GM20000 (cell line): ENCODE results near the gene SHC3.
"Not testable (repeated sequence)": the region's sequence is repeated elsewhere in the genome, so short reads cannot be mapped to it uniquely, and the experiment has no call there.

Experiments
- DNase-seq: peaks from one replicate; pipeline ENCODE4 v3.0.0; 2012; ENCODE audit warnings: low spot score
- CTCF ChIP-seq: IDR thresholded peaks from 2 replicates; pipeline ENCODE4 v1.5.1; 2012; ENCODE audit warnings: mild to moderate bottlenecking, control low read depth; ENCODE audit errors: extremely low read depth, missing control alignments

The SHC3 gene

DNA sequence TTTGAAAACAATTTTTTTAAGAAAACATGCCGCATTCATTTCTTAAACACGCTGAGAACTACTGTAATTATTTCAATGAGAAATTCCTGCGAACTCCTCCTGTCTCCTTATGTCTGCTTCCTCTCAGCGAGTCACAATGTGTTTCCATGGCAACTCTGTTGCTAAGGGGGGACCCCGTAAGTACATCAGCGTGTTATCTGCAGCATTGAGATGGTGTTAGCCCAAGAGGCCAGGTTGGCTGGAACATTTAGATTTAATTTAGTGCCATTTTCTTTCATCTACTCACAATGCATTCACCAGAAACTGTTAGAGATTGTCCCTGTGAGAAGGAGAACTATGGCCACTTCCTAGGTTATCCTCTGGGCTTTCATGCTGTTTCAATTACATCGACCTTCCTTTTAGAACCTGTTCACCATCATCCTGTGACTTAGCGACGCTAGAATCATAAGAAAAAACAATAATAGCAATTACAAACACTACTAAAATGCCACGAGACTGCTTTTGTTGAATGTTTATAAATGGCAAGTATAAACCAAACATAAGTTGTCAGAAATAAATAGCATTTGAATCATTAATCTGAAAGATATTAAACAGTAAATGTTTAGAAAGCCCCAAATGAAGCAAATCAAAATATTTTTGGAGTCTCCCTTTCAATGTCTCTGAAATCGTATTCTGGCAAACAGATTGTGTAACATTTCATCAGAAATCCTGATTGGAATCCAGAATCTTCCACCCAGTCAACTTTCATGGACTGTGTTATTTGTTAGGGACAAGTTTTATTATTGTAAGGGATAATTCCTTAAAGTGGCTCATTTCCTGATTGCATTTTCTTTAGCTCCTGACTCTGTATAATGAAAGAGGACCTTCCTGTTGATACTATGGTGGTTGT, 39.7 kb upstream of the SHC3 start:
- no peak for DNase-seq
- no peak for TF ChIP-seq CTCF

DNA sequence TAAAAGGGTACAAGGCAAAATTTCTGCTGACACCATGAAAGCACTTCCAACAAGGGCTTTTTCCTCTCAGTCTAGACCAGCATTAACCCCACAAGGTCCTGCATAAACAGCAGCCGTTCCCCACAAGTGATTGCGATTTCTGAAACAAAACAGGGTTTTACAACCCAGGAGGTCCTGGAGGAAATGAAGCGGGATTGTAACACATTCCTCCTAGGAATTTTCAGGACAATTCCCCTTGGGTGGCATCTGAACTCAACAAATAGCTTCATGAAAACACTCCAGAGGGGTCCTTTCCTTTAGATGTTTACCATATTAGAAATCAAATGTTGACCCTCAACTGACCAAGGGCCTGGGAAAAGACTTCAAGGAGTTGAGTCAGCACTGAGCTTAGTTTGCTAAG, 36.7 kb upstream of the SHC3 start:
- no peak for TF ChIP-seq CTCF
- no peak for DNase-seq

DNA sequence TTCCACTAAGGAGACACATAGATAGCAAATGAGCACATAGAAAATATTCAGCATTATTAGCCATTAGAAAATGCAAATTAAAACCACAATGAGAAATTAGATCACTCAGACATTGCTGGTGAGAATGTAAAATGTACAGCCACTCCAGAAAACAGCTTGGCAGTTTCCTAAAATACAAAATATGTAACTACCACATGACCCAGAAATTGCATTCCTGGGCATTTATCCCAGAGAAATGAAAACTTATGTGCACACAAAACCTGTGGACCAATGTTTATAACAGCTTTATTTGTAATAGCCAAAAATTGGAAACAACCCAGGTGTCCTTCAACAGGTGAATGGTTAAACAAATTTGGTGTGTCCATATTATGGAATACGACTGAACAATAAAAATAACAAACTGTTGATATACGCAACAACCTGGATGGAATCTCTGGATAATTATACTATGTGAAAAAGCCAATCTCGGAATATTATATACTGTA, 34.8 kb upstream of the SHC3 start:
- no peak for DNase-seq
- TF ChIP-seq CTCF: no peak

DNA sequence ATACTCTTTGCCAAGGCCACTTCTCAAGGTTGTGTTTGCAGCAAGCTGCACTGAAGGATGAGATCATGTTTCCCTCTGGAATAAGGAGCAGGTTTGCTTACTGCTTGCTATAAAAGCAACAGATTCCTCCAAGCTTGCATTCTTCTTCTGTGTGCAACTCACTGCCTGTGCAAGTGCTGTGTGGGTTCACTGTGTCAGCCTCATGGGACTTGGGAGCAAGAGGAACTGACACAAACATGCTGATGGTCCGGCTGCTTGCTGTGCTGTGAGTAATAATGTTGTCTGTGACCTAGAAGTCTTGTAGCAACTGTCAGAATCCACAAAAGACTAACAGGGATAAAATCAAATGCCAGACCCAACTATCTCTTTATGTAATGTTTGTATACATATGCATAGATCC, 33.6 kb upstream of the SHC3 start:
- TF ChIP-seq CTCF: no peak

GRCh38 chr9:89209311-89209710, 30.7 kb upstream of the SHC3 start:
- DNase-seq: not testable (repeated sequence)

More for the DNA sequence above, 33.6 kb upstream of the SHC3 start:
- DNase-seq: no peak

DNA sequence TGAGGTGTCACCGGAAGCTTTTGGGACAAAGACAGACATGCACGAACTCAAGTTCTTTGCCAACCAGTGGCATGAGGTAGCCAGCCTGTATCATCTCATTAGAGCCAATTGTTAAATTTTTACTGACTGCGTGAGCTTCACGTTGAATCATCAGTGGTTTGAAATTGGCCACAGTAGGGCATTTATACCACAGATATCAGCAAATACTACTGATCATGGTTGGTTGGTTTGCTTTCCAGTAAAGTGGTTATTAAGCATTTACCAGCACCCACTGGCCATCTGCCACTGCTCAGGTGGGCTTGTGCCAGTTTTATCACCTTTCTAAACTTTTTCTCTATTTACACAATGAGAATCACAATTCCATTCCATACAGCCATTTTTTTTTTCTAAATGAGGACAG, 28.4 kb upstream of the SHC3 start:
- no peak for TF ChIP-seq CTCF
- no peak for DNase-seq

DNA sequence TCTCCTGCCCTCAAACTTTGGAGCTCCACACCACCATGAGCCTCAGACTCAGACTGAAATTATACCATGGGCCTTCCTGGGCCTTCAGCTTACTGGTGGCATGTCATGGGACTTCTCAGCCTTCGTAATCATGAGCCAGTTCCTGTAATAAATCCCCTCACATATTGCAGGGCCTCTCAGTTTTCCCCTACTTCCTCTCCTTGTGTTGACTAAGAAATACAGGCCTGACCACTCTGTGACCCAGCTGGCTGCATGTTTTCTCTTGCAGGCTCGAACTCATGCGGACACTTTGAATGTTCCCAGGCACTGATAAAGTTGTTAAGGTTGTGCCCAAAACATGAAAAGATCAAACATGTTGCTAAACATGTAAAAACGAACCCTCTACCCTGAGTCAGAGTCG, 26.2 kb upstream of the SHC3 start:
- DNase-seq: no peak
- TF ChIP-seq CTCF: no peak
